Kidney (tissue), 14 donors: Measurements from ENCODE around the gene LRRC27. TPM values are rescaled to one million over a fixed set of nuclear protein-coding genes. Genes with fewer than 3 reads are reported as not detected.
A peak's percentile ranks its signal among the peaks of the same experiment; 100 is the strongest.

Source experiments
- DNase-seq, 5 donors: peaks; one replicate each; pipeline ENCODE4 v3.0.0-alpha.2; 2013 to 2020
- FAIRE-seq: peaks from 2 replicates; lab custom pipeline; 2012; peaks lifted over from hg19 to GRCh38; lab: Jason Lieb, UNC
- H3K27ac ChIP-seq, 2 donors: one replicate each; pipeline ENCODE4 v1.7.0; 2013; ENCODE audit warnings: low read depth in 2 of 2, low read length in 2 of 2, inconsistent platforms in 1 of 2
- H3K27me3 ChIP-seq: one replicate; pipeline ENCODE4 v1.7.1; 2013; ENCODE audit warnings: low read length, inconsistent platforms; ENCODE audit not compliant: control insufficient read depth, insufficient read depth
- H3K36me3 ChIP-seq, 3 donors: one replicate each; pipeline versions ENCODE4 v1.7.0 to v1.7.1; 2013; ENCODE audit warnings: low read length in 3 of 3, control low read depth in 1 of 3, inconsistent platforms in 1 of 3; ENCODE audit not compliant: insufficient read depth in 3 of 3, control insufficient read depth in 2 of 3
- H3K4me1 ChIP-seq, 3 donors: one replicate each; pipeline versions ENCODE4 v1.7.0 to v1.7.1; 2013; ENCODE audit warnings: low read length in 3 of 3, inconsistent platforms in 1 of 3, low read depth in 1 of 3; ENCODE audit not compliant: control insufficient read depth in 2 of 3, insufficient read depth in 2 of 3
- H3K4me3 ChIP-seq, 3 donors: one replicate each; pipeline versions ENCODE4 v1.7.0 to v1.8.1; 2013; ENCODE audit warnings: low read length in 3 of 3, control low read depth in 1 of 3, inconsistent platforms in 1 of 3
- H3K9ac ChIP-seq, 3 donors: one replicate each; pipeline versions ENCODE4 v1.7.0 to v1.7.1; 2013; ENCODE audit warnings: low read length in 3 of 3, control low read depth in 1 of 3, inconsistent platforms in 1 of 3
- H3K9me3 ChIP-seq, 3 donors: one replicate each; pipeline versions ENCODE4 v1.7.0 to v1.7.1; 2013; ENCODE audit warnings: low read length in 3 of 3, control low read depth in 1 of 3, inconsistent platforms in 1 of 3; ENCODE audit not compliant: control insufficient read depth in 2 of 3, insufficient read depth in 1 of 3
- intact Hi-C: fragments of 100-400 bp; cut with DNase I; formaldehyde crosslinking; loops from one replicate; pipeline ENCODE4 v1.11.1; 2022
- polyA plus RNA-seq: library from polyadenylated mRNA; stranded (reverse); fragments of 350-450 nt; fragmentation: Illumina TruSeq; extraction: RNeasy Lipid Tissue Mini Kit (QIAGEN cat#74804); gene quantifications from one replicate; pipeline ENCODE4 v1.2.3, GENCODE V29; 2014; ENCODE audit warnings: low read depth, low replicate concordance; ENCODE audit not compliant: insufficient read depth
- total RNA-seq: library from RNA; stranded (reverse); fragmentation: NEBNext Ultra II Directional; extraction: Animal tissue kit (Norgen Biotek cat#: 25700); gene quantifications from one replicate; pipeline ENCODE4 v1.2.1, GENCODE V29; 2021
- TF ChIP-seq, protein P1 (sequence below): IDR thresholded peaks from 3 replicates; pipeline ENCODE4 v1.5.1; 2012; ENCODE audit warnings: mild to moderate bottlenecking, moderate library complexity, borderline replicate concordance; ENCODE audit not compliant: insufficient read depth; ENCODE audit errors: extremely low read depth
- donor health status: control.
- donor health status: control.
- donor health status: control.
- donor health status: control.
- donor health status: control.
- donor health status: DM: yes; HTN: yes; CAD: no.
- donor health status: Normal renal cell carcinoma (clear cell type).

Gene LRRC27
- total and polyA plus RNA-seq, 2 donors from 2014 or later: 14.4 to 14.6 TPM

DNA sequence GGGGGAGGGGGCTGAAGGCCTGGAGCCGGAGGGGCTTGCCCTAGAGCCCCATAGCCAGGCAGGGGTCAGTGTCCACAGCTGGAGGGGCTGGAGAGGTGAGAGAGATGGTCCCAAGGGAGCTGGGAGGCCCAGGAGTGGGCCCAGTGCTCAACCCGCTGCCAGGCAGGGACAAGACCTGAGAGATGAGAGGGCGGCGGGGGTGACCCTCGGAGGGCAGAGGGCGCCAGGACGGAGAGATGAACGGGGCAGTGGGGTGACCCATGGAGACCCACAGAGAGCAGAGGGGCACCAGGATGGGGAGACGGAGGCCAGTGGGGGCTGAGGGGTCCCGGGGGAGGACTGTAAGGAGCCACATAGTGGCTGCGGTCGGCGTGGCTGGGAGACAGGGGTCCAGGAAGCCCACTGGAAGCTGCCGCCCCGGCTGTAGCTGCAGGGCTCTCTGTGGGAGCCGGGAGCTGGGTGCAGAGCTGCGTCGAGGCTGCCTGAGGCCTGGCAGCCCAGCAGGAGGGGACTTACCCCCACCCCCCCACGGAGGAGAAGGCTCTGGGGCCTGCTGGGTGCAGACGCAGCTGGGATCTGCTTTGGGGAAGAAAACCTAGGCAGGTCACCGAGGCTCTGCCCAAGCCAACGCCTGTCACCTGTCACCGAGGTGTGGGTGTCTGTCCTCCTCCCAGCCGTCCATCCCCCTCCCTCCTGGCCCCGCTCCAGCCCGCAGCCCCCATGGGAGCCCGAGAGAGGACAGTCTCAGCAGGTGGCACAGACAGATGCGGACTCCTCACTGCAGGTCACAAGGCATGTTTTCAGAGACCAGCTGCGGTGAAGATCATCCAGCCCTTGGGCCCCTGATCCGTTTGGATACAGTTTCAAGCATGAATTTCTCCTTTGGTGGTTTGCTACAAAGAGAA lies 90.1 kb downstream of the LRRC27 start:
- TF ChIP-seq, protein P1, sequence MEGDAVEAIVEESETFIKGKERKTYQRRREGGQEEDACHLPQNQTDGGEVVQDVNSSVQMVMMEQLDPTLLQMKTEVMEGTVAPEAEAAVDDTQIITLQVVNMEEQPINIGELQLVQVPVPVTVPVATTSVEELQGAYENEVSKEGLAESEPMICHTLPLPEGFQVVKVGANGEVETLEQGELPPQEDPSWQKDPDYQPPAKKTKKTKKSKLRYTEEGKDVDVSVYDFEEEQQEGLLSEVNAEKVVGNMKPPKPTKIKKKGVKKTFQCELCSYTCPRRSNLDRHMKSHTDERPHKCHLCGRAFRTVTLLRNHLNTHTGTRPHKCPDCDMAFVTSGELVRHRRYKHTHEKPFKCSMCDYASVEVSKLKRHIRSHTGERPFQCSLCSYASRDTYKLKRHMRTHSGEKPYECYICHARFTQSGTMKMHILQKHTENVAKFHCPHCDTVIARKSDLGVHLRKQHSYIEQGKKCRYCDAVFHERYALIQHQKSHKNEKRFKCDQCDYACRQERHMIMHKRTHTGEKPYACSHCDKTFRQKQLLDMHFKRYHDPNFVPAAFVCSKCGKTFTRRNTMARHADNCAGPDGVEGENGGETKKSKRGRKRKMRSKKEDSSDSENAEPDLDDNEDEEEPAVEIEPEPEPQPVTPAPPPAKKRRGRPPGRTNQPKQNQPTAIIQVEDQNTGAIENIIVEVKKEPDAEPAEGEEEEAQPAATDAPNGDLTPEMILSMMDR: no peak
- intact Hi-C loops: no loop called here
- Histone ChIP-seq H3K9me3 (peaks cover 0 to 2% (median 0%) of the 10 kb centered on the region in 3 donors), H3K9ac (peak overlapping the region in 1 of 3 donors; percentile 58), H3K36me3 (peaks cover 0 to 2% (median 0%) of the 10 kb centered on the region in 3 donors), H3K27ac (peak overlapping the region; percentile 72 to 90), H3K27me3 (no peaks in the 10 kb centered on the region), H3K4me1 (peaks cover 4 to 40% (median 14%) of the 10 kb centered on the region in 3 donors), H3K4me3 (no peak overlapping the region)
- DNase-seq (peak in 2 of 5 donors; percentile 56 to 82), FAIRE-seq (no peak)

DNA sequence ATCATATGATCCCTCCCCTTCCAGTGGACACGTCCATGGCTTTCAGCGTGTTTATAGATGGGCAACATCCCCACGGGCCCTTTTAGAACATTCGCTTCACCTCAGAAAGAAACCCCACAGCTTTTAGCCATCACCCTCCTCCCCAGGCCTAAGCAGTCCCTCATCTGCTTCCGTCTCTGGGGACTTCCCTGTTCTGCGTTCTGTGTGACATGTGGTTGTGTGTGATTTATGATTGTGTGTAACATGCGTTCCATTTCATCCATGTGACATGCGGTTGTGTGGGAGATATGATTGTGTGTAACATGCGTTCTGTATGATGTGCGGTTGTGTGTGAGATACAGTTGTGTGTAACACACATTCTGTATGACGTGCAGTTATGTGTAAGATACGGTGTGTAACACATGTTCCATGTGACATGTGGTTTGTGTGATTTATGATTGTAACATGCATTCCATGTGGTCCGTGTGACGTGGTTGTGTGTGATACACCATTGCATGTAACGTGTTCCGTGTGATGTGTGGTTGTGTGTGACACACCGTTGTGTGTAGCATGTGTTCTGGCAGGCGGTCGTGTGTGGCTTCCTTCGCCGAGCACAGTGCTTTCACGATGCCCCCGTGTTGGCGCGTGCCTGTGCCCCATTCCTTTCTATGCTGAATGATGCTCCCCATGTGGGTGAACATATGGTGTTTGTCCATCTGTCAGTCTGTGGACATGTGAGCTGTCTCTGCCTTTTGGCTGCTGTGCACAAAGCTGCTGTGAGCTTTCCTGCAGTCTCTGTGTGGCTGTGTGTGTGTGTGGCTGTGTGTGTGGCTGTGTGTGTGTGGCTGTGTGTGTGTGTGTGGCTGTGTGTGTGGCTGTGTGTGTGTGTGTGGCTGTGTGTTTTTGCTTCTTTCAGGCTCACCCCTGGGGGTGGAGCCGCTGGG lies 91.2 kb downstream of the LRRC27 start:
- intact Hi-C loops: no loop called here
- peaks cover 0 to 11% (median 7%) of the 10 kb centered on the region in 3 donors for H3K36me3 ChIP-seq
- FAIRE-seq (no peak), DNase-seq (peak in 2 of 5 donors; percentile 42 to 69)
- no peaks in the 10 kb centered on the region for H3K27me3 ChIP-seq
- peak overlapping the region in 1 of 3 donors; percentile 35 for H3K4me3 ChIP-seq
- H3K9ac ChIP-seq: peak overlapping the region in 2 of 3 donors; percentile 1 to 9
- TF ChIP-seq, protein P1: no peak
- H3K4me1 ChIP-seq: peaks cover 4 to 37% (median 14%) of the 10 kb centered on the region in 3 donors
- H3K9me3 ChIP-seq: peaks cover 0 to 9% (median 0%) of the 10 kb centered on the region in 3 donors
- no peak overlapping the region for H3K27ac ChIP-seq

DNA sequence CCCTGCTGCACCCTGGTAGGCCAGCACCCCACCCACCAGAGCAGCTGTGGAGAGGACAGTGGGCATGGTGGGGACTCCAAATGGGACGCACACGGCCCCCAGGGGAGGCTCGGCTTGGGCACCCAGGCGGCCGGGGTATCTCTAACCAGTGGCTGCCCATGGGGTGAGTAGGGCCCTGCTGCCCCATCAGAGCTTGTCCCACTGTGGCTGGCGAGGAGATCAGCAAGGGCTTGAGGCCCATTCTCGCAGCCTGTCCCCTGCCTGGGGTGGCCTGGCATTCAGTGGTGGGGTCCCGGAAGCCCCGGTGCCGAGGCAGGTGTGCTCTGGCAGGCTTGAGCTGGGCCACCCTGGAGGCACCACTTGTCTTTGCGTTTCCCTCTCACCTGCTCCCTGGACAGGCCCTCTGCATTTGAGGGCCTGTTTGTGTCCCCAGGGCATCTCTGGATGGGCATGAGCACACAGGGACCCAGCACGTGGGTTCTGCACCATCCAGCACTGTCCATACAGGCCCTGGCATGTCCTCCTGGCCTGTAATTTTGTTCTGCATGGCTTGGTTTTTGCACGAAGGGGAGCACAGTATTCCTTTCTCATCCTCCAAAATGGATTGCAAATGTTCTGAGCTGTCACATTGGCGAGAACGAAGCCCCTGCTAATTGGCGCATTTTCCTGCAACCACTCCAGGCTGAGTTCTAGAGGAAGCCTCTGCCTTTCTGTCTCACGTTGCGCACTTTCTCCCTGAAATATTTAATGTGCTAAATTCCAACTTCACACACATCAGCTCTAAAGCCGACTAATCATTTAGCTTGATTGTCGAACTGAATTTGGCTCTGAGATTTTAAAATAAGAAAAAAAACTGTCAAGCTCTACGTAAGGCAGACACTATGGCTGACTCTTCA lies 92.2 kb downstream of the LRRC27 start:
- H3K4me1 ChIP-seq: peaks cover 4 to 30% (median 6%) of the 10 kb centered on the region in 3 donors
- no peak overlapping the region for H3K9ac ChIP-seq
- intact Hi-C loops: no loop called here
- no peaks in the 10 kb centered on the region for H3K27me3 ChIP-seq
- peaks cover 0 to 9% (median 0%) of the 10 kb centered on the region in 3 donors for H3K9me3 ChIP-seq
- peaks cover 0 to 12% (median 7%) of the 10 kb centered on the region in 3 donors for H3K36me3 ChIP-seq
- DNase-seq (peak in 1 of 5 donors; percentile 73), FAIRE-seq (no peak)
- TF ChIP-seq, protein P1: no peak
- no peak overlapping the region for H3K4me3 ChIP-seq
- no peak overlapping the region for H3K27ac ChIP-seq
